Measurements from ENCODE around the gene NEK9. TPM values are rescaled to one million over a fixed set of nuclear protein-coding genes. Genes with fewer than 3 reads are reported as not detected.

NEK9 gene
- total and polyA plus RNA-seq, 4 donors: 13.4 to 46.0 (median 29.8) TPM

DNA sequence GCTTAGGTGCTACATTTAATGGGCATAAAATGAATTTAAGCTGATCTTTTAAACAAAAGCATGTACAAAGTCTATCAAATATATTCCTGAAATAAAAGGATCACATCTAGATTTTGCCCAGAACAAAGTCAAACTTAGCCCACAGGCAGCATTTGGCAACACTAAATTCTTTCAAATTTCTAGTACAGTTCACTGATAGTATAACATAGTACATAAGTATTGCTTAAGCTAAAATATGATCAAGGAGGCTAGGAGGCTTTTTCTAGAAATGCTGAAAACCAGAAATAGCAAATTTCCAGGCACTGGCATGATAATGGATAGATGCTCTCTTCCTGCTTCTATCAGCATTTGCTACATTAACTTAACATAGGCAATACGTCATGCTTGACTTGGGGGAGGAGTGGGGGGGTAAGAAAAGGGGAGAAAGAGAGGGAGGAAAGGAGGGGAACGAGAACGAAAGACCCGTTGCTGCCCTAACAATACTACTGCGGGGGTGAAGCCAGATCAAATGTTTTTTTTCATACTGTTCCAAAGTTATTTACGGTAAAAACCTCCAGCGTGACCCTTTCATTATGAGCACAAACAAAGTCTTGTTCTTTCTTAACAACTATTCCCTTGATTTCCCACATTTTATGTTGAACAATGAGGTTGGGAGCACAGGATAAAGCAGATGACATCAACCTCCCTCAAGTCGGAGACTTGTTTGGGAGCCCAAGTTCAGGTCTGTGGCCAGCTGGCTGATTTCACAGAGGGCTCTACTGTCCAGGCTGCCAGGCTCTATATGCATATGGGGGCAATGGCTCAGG is 38.9 kb upstream of the NEK9 start (continued):
- TF ChIP-seq, protein P1, sequence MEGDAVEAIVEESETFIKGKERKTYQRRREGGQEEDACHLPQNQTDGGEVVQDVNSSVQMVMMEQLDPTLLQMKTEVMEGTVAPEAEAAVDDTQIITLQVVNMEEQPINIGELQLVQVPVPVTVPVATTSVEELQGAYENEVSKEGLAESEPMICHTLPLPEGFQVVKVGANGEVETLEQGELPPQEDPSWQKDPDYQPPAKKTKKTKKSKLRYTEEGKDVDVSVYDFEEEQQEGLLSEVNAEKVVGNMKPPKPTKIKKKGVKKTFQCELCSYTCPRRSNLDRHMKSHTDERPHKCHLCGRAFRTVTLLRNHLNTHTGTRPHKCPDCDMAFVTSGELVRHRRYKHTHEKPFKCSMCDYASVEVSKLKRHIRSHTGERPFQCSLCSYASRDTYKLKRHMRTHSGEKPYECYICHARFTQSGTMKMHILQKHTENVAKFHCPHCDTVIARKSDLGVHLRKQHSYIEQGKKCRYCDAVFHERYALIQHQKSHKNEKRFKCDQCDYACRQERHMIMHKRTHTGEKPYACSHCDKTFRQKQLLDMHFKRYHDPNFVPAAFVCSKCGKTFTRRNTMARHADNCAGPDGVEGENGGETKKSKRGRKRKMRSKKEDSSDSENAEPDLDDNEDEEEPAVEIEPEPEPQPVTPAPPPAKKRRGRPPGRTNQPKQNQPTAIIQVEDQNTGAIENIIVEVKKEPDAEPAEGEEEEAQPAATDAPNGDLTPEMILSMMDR (IDR thresholded peaks at IDR 0.05; ENCODE audit: low read depth, low read length, missing input control): no peak
- no peak for TF ChIP-seq FOXA2 (IDR thresholded peaks at IDR 0.05)
- TF ChIP-seq GABPA (IDR thresholded peaks at IDR 0.05 in 1 of 2, conservative IDR thresholded peaks at IDR 0.05 in 1 of 2): no peak

DNA sequence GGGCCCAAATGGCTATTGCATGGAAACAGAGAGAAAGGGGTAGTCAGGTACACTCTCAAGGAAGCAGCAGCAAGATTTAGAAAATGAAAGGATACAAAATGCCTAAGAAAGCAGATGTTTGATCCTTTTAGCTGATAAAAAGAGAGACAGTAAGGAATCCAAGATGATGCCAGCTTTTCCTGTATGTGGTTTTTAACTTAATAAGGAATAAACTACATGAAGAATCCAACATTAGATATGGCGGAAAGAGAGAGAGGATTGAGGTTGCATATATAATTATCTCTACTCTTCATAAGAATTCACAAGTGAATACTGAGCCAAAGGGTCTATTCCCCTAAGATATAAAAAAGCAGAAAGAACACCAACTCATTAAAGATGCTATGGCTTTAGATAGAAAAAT is 38.0 kb upstream of the NEK9 start:
- no peak for TF ChIP-seq YY1 (IDR thresholded peaks at IDR 0.05)
- TF ChIP-seq, protein P2, sequence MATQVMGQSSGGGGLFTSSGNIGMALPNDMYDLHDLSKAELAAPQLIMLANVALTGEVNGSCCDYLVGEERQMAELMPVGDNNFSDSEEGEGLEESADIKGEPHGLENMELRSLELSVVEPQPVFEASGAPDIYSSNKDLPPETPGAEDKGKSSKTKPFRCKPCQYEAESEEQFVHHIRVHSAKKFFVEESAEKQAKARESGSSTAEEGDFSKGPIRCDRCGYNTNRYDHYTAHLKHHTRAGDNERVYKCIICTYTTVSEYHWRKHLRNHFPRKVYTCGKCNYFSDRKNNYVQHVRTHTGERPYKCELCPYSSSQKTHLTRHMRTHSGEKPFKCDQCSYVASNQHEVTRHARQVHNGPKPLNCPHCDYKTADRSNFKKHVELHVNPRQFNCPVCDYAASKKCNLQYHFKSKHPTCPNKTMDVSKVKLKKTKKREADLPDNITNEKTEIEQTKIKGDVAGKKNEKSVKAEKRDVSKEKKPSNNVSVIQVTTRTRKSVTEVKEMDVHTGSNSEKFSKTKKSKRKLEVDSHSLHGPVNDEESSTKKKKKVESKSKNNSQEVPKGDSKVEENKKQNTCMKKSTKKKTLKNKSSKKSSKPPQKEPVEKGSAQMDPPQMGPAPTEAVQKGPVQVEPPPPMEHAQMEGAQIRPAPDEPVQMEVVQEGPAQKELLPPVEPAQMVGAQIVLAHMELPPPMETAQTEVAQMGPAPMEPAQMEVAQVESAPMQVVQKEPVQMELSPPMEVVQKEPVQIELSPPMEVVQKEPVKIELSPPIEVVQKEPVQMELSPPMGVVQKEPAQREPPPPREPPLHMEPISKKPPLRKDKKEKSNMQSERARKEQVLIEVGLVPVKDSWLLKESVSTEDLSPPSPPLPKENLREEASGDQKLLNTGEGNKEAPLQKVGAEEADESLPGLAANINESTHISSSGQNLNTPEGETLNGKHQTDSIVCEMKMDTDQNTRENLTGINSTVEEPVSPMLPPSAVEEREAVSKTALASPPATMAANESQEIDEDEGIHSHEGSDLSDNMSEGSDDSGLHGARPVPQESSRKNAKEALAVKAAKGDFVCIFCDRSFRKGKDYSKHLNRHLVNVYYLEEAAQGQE (IDR thresholded peaks at IDR 0.05): no peak
- no peak for TF ChIP-seq JUND (IDR thresholded peaks at IDR 0.05)
- no peak for TF ChIP-seq FOXA2 (IDR thresholded peaks at IDR 0.05)
- TF ChIP-seq SP1 (IDR thresholded peaks at IDR 0.05): no peak
- no peak for TF ChIP-seq FOXA1 (IDR thresholded peaks at IDR 0.05)
- TF ChIP-seq GABPA (IDR thresholded peaks at IDR 0.05 in 1 of 2, conservative IDR thresholded peaks at IDR 0.05 in 1 of 2): no peak
- TF ChIP-seq HNF4G (IDR thresholded peaks at IDR 0.05): no peak
- no peak for TF ChIP-seq EGR1 (IDR thresholded peaks at IDR 0.05; ENCODE audit: low read depth in 2 of 2)
- no peak for TF ChIP-seq HNF4A (conservative IDR thresholded peaks at IDR 0.05)
- no peak for TF ChIP-seq RAD21 (IDR thresholded peaks at IDR 0.05)
- TF ChIP-seq, protein P3, sequence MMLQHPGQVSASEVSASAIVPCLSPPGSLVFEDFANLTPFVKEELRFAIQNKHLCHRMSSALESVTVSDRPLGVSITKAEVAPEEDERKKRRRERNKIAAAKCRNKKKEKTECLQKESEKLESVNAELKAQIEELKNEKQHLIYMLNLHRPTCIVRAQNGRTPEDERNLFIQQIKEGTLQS (IDR thresholded peaks at IDR 0.05): no peak
- TF ChIP-seq, protein P4, sequence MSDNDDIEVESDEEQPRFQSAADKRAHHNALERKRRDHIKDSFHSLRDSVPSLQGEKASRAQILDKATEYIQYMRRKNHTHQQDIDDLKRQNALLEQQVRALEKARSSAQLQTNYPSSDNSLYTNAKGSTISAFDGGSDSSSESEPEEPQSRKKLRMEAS (IDR thresholded peaks at IDR 0.05): no peak
- no peak for TF ChIP-seq NR2F2 (IDR thresholded peaks at IDR 0.05)
- no peak for TF ChIP-seq TAF1 (conservative IDR thresholded peaks at IDR 0.05)
- TF ChIP-seq, protein P1 (IDR thresholded peaks at IDR 0.05; ENCODE audit: low read depth, low read length, missing input control): no peak
- TF ChIP-seq, protein P5, sequence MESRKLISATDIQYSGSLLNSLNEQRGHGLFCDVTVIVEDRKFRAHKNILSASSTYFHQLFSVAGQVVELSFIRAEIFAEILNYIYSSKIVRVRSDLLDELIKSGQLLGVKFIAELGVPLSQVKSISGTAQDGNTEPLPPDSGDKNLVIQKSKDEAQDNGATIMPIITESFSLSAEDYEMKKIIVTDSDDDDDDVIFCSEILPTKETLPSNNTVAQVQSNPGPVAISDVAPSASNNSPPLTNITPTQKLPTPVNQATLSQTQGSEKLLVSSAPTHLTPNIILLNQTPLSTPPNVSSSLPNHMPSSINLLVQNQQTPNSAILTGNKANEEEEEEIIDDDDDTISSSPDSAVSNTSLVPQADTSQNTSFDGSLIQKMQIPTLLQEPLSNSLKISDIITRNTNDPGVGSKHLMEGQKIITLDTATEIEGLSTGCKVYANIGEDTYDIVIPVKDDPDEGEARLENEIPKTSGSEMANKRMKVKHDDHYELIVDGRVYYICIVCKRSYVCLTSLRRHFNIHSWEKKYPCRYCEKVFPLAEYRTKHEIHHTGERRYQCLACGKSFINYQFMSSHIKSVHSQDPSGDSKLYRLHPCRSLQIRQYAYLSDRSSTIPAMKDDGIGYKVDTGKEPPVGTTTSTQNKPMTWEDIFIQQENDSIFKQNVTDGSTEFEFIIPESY (IDR thresholded peaks at IDR 0.05): no peak
- TF ChIP-seq RXRA (IDR thresholded peaks at IDR 0.05): no peak
- Histone ChIP-seq H3K9ac (ENCODE audit: low read depth in 1 of 2, low read length in 2 of 2) (no peak overlapping the region), H3K9me3 (ENCODE audit: control insufficient read depth in 4 of 4, low read length in 3 of 4) (no peaks in the 10 kb centered on the region), H3K27me3 (ENCODE audit: control insufficient read depth in 4 of 4, insufficient read depth in 4 of 4, low read length in 3 of 4) (no peaks in the 10 kb centered on the region), H3K4me3 (ENCODE audit: low read depth in 1 of 3, low read length in 3 of 3) (no peak overlapping the region), H3K27ac (ENCODE audit: low read depth in 1 of 2, low read length in 2 of 2) (no peak overlapping the region), H3K36me3 (ENCODE audit: control insufficient read depth in 4 of 4, insufficient read depth in 3 of 4, low read depth in 1 of 4, low read length in 3 of 4) (no peaks in the 10 kb centered on the region), H3K4me1 (ENCODE audit: control insufficient read depth in 4 of 4, insufficient read depth in 4 of 4, low read length in 3 of 4) (peaks cover 3 to 14% (median 10%) of the 10 kb centered on the region in 4 donors)
- no peak for DNase-seq (ENCODE audit: low spot score)
- 92% methylated on average over 1 of the region's 1 CpG for WGBS
